Gastrocnemius medialis (tissue), 4 donors: ENCODE data around the gene MSL1. TPM values are rescaled to one million over a fixed set of nuclear protein-coding genes. Genes with fewer than 3 reads are reported as not detected.

Experiments
- ATAC-seq, 2 donors: fragments of 150-250 bp; one replicate each; pipeline ENCODE4 v1.9.1; 2016
- DNase-seq, 2 donors: peaks; one replicate each; pipeline ENCODE4 v3.0.0-alpha.2; 2019
- H3K27ac ChIP-seq, 4 donors: fragments of 200-600 bp; sonication (generic); 1 replicate in 1 of 4; 2 replicates in 3 of 4; pipeline ENCODE4 v1.5.1; 2016 to 2018; ENCODE audit warnings: mild to moderate bottlenecking in 2 of 4, moderate library complexity in 1 of 4
- H3K27me3 ChIP-seq, 3 donors: fragments of 200-600 bp; sonication (generic) in 2 of 3; 1 replicate in 1 of 3; 2 replicates in 2 of 3; pipeline versions ENCODE4 v1.5.1 to v1.6.0; 2016 to 2019; ENCODE audit warnings: mild to moderate bottlenecking in 1 of 3, moderate library complexity in 1 of 3
- H3K36me3 ChIP-seq, 2 donors: fragments of 200-600 bp; sonication (generic) in 1 of 2; one replicate each; pipeline ENCODE4 v1.5.1; 2017 to 2018
- H3K4me1 ChIP-seq, 2 donors: fragments of 200-600 bp; sonication (generic) in 1 of 2; one replicate each; pipeline ENCODE4 v1.5.1; 2016 to 2017; ENCODE audit warnings: mild to moderate bottlenecking in 2 of 2
- H3K4me3 ChIP-seq, 4 donors: fragments of 200-600 bp; sonication (generic) in 3 of 4; 1 replicate in 1 of 4; 2 replicates in 3 of 4; pipeline ENCODE4 v1.5.1; 2016 to 2019; ENCODE audit warnings: mild to moderate bottlenecking in 2 of 4
- H3K9me3 ChIP-seq, 3 donors: fragments of 200-600 bp; sonication (generic) in 2 of 3; 1 replicate in 1 of 3; 2 replicates in 2 of 3; pipeline ENCODE4 v1.5.1; 2016 to 2019
- POLR2A ChIP-seq, 2 donors: fragments of 450-650 bp; IDR thresholded peaks; one replicate each; pipeline ENCODE4 v1.6.1; 2017; ENCODE audit warnings: antibody characterized with exemption in 2 of 2, mild to moderate bottlenecking in 2 of 2, moderate library complexity in 2 of 2
- in situ Hi-C, 4 donors: fragments of 200-750 bp; cut with MboI; loops; one replicate each; pipeline versions ENCODE4 v1.15.0 to v1.8.0; 2017; ENCODE audit warnings: low sequenced_read_pairs in 4 of 4
- intact Hi-C: fragments of 100-400 bp; cut with DNase I; formaldehyde crosslinking; loops from one replicate; pipeline ENCODE4 v1.15.1; 2023; ENCODE audit warnings: low total_unique reads
- total RNA-seq, 4 donors: library from RNA; depleted of rRNA; stranded (reverse); fragments of >200 nt; gene quantifications; one replicate each; pipeline versions ENCODE4 v1.1.0 to v1.2.3, GENCODE V29; 2016
- TF ChIP-seq, protein P1 (sequence below), 5 experiments: fragments of 450-650 bp in 3 of 5; fragments of 200-600 bp in 2 of 5; sonication (generic) in 2 of 5; IDR thresholded peaks in 4 of 5; conservative IDR thresholded peaks in 1 of 5; 1 replicate in 4 of 5; 2 replicates in 1 of 5; pipeline ENCODE4 v1.5.1; 2016 to 2019; ENCODE audit warnings: antibody characterized with exemption in 5 of 5, mild to moderate bottlenecking in 3 of 5, moderate library complexity in 3 of 5

Gene MSL1
- total RNA-seq, 4 donors from 2014 or later: 75.7 to 96.3 (median 85.9) TPM

DNA sequence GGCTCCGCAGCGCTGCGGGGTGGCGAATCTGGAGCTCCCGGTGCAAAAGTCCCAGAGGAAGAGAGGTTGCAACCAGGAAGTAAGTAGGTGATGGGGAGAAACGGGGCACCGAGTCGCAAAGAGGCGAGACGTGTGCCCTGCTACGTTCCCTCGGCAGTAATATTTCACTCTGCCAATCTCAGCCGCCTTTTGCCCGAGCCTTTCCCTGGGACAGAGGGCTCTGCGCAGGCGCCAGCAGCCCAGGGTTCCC is 21.4 kb upstream of the MSL1 start, which contains the start of gene NR1D1:
Gene NR1D1, minus strand, starts transcription at position 171 of the 250 bp plus-strand sequence. CDS start 495 bp downstream, outside the sequence.
- Histone ChIP-seq H3K9me3 (no peaks in the 10 kb centered on the region), H3K4me3 (peak within 1 kb of the TSS; percentile 76 to 100 (median 82)), H3K4me1 (peaks cover 78 to 80% of the 10 kb centered on the region in 2 donors), H3K36me3 (peaks cover 0 to 20% of the 10 kb centered on the region in 2 donors), H3K27me3 (no peaks in the 10 kb centered on the region), H3K27ac (peak within 1 kb of the TSS; percentile 93 to 100 (median 96))
- intact Hi-C loops (no loop called here), in situ Hi-C loops (no loop called here)
- peak; percentile 98 to 99 for TF ChIP-seq POLR2A (IDR thresholded peaks at IDR 0.05)
- TF ChIP-seq, protein P1, sequence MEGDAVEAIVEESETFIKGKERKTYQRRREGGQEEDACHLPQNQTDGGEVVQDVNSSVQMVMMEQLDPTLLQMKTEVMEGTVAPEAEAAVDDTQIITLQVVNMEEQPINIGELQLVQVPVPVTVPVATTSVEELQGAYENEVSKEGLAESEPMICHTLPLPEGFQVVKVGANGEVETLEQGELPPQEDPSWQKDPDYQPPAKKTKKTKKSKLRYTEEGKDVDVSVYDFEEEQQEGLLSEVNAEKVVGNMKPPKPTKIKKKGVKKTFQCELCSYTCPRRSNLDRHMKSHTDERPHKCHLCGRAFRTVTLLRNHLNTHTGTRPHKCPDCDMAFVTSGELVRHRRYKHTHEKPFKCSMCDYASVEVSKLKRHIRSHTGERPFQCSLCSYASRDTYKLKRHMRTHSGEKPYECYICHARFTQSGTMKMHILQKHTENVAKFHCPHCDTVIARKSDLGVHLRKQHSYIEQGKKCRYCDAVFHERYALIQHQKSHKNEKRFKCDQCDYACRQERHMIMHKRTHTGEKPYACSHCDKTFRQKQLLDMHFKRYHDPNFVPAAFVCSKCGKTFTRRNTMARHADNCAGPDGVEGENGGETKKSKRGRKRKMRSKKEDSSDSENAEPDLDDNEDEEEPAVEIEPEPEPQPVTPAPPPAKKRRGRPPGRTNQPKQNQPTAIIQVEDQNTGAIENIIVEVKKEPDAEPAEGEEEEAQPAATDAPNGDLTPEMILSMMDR (IDR thresholded peaks at IDR 0.05 in 4 of 5, conservative IDR thresholded peaks at IDR 0.05 in 1 of 5): no peak
- ATAC-seq: no peak
- no peak for DNase-seq

DNA sequence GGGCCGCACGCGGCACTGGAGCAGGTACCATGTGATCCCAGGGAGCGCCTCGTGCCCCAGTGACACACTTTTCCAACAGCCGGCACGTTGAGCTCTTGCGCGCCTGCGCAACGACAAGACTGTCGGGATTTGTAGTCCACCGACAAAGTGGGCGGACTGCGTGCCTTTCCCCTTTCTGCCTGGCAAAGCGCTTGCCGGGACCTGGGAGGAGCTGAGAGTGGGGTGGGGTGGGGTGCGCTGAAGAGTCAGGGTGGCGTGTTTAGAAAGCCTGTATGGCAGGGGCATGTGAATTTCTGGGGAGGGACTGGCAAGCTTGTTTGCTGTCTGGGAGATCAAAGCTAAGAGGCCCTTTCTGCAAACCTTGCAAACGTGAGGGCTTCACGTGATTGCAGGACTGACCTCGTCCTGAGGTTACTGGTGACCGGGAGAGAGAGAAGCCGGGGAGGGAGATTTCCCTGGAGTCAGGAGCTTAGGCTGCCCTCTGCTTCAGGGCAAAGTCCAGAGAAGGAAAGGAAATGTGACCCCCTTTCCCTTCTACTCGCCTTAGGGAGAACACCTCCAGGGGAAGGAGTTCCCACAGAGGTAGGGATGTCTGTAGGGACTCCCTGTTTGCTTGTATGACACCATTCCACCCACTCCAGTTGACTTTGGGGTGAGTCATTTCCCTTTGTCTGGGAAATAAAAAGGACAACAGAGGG is 21.0 kb upstream of the MSL1 start:
- in situ Hi-C loops (no loop called here), intact Hi-C loops (no loop called here)

DNA sequence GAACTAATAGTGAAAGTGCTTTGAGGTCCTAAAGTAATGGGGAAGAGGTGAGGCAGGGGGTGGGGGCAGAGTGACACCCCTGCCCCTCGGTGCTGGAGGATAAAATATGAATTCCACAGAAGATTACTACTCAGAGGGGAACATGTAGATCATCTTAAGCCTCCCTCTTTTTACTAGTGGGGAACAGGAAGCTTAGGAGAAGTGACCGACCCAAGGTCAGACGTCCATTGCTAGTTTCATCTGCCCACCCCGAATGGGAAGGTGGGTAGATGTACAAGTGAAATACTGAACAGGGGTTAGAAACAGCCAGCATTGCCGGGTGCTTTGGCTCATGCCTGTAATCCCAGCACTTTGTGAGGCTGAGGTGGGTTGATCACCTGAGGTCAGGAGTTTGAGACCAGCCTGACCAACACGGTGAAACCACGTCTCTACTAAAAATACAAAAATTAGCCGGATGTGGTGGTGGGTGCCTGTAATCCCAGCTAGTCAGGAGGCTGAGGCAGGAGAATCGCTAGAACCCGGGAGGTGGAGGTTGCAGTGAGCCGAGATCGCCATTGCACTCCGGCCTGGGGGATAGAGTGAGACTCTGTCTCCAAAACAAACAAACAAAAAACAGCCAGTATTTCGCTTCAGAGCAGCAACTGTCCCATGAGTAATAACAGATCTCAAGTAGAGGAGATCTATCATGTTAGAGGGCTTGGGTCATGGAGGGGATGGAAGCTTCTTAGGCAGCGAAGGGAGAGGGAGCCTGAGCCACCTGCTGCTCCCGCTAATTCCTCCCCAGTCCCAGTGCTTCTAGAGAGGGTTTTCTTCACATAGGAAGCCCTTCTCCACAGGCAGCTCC is 20.2 kb upstream of the MSL1 start:
- H3K9me3 ChIP-seq: no peaks in the 10 kb centered on the region
- intact Hi-C loops (no loop called here), in situ Hi-C loops (no loop called here)
- DNase-seq (no peak), ATAC-seq (no peak)
- H3K4me3 ChIP-seq: peak overlapping the region; percentile 30 to 100 (median 82)
- H3K36me3 ChIP-seq: peaks cover 0 to 7% of the 10 kb centered on the region in 2 donors
- H3K4me1 ChIP-seq: peaks cover 78 to 80% of the 10 kb centered on the region in 2 donors
- peak overlapping the region; percentile 93 to 100 (median 96) for H3K27ac ChIP-seq
- no peaks in the 10 kb centered on the region for H3K27me3 ChIP-seq
- TF ChIP-seq, protein P1 (IDR thresholded peaks at IDR 0.05 in 4 of 5, conservative IDR thresholded peaks at IDR 0.05 in 1 of 5): no peak
- TF ChIP-seq POLR2A (IDR thresholded peaks at IDR 0.05): no peak

More for the DNA sequence above, 21.0 kb upstream of the MSL1 start:
- Histone ChIP-seq H3K9me3 (no peaks in the 10 kb centered on the region), H3K4me3 (peak overlapping the region; percentile 30 to 100 (median 82)), H3K4me1 (peaks cover 78 to 80% of the 10 kb centered on the region in 2 donors), H3K27me3 (no peaks in the 10 kb centered on the region), H3K27ac (peak overlapping the region; percentile 93 to 100 (median 96)), H3K36me3 (peaks cover 0 to 15% of the 10 kb centered on the region in 2 donors)
- peak; percentile 72 to 89 for TF ChIP-seq POLR2A (IDR thresholded peaks at IDR 0.05)
- TF ChIP-seq, protein P1 (IDR thresholded peaks at IDR 0.05 in 4 of 5, conservative IDR thresholded peaks at IDR 0.05 in 1 of 5): no peak
- peak; percentile 50 to 56 for ATAC-seq
- peak; percentile 99 to 100 for DNase-seq

DNA sequence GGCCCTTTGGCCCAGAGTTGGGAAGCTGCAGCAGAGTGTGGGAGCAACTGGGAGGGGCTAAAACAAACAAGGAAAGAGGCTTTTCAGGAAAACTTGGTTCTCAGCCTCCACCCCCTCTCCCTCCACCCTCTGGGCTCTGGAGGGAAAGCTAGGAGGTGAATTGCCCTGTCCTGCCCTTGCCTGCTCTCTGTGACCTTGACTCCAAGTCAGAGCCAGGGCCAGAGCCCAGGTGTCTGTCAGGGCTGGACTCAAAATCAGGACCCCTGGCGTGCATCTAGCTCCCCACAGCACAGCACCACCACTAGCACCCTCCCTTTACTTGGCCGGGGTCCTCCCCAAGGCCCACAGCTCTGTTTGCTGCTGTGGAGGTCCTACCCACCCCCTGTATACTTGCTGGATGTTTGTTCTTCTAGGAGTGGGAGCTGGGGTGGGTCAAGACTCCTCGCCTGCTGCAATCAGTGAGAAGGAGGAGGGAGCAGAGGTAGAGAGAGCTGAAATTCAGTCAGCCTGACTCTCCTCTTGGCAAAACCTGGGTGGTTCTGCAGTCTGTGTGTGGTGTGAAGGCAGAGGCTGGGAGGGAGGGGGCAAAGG is 18.6 kb upstream of the MSL1 start:
- DNase-seq: no peak
- no peaks in the 10 kb centered on the region for H3K27me3 ChIP-seq
- no peaks in the 10 kb centered on the region for H3K9me3 ChIP-seq
- intact Hi-C loops (no loop called here), in situ Hi-C loops (no loop called here)
- peak overlapping the region; percentile 93 to 100 (median 96) for H3K27ac ChIP-seq
- no peak for TF ChIP-seq POLR2A (IDR thresholded peaks at IDR 0.05)
- TF ChIP-seq, protein P1 (IDR thresholded peaks at IDR 0.05 in 4 of 5, conservative IDR thresholded peaks at IDR 0.05 in 1 of 5): no peak
- no peak for ATAC-seq
- H3K4me1 ChIP-seq: peaks cover 77 to 79% of the 10 kb centered on the region in 2 donors
- no peak overlapping the region for H3K4me3 ChIP-seq
- no peaks in the 10 kb centered on the region for H3K36me3 ChIP-seq
